CD4-positive, alpha-beta T cell (primary cell): ENCODE data around the gene TCAP. TPM values are rescaled to one million over a fixed set of nuclear protein-coding genes. Genes with fewer than 3 reads are reported as not detected.

Source experiments
- ATAC-seq: fragments of 200-7000 bp; cut with Tn5 transposase; one replicate; pipeline ENCODE4 v1.10.0; 2022; ENCODE audit warnings: mild to moderate bottlenecking; ENCODE audit not compliant: poor library complexity
- CTCF ChIA-PET: fragments of 350-600 bp; sonication (Branson Sonifier 250); formaldehyde crosslinking; loops from one replicate; lab custom pipeline; 2021; ENCODE audit warnings: antibody characterized with exemption, inconsistent platforms; lab: Charles Lee
- POLR2A ChIA-PET: fragments of 350-600 bp; sonication (Branson Sonifier 250); formaldehyde crosslinking; loops from one replicate; lab custom pipeline; 2021; ENCODE audit warnings: antibody characterized with exemption, inconsistent platforms; lab: Charles Lee
- DNase-seq, 14 experiments: peaks; one replicate each; pipeline ENCODE4 v3.0.0-alpha.2; 2013 to 2020; ENCODE audit warnings: mixed read lengths in 2 of 14
- H3K27ac ChIP-seq, 2 donors: one replicate each; pipeline versions ENCODE4 v1.5.1 to v1.7.0; 2013; ENCODE audit warnings: low read length in 2 of 2, low read depth in 1 of 2, mild to moderate bottlenecking in 1 of 2
- H3K27me3 ChIP-seq, 2 experiments: 1 replicate in 1 of 2; 2 replicates in 1 of 2; pipeline versions ENCODE4 v1.6.1 to v1.7.0; 2013; ENCODE audit warnings: low read length in 2 of 2, control low read depth in 1 of 2, mild to moderate bottlenecking in 1 of 2, moderate library complexity in 1 of 2; ENCODE audit not compliant: insufficient read depth in 2 of 2, control insufficient read depth in 1 of 2
- H3K36me3 ChIP-seq: one replicate; pipeline ENCODE4 v1.6.1; 2013; ENCODE audit warnings: low read length, control low read depth; ENCODE audit not compliant: insufficient read depth
- H3K4me1 ChIP-seq: one replicate; pipeline ENCODE4 v1.6.1; 2013; ENCODE audit warnings: low read length, control low read depth; ENCODE audit not compliant: insufficient read depth
- H3K4me3 ChIP-seq: one replicate; pipeline ENCODE4 v1.5.1; 2013; ENCODE audit warnings: mild to moderate bottlenecking, low read length, moderate library complexity
- H3K9me3 ChIP-seq, 2 experiments: 1 replicate in 1 of 2; 2 replicates in 1 of 2; pipeline versions ENCODE4 v1.6.1 to v1.7.0; 2013; ENCODE audit warnings: low read length in 2 of 2, mild to moderate bottlenecking in 2 of 2, control low read depth in 1 of 2, moderate library complexity in 1 of 2; ENCODE audit not compliant: control insufficient read depth in 1 of 2, insufficient read depth in 1 of 2
- H3K27ac Mint-ChIP-seq: one replicate; pipeline ENCODE4 v1.8.0; 2020; ENCODE audit warnings: mixed read lengths
- H3K27me3 Mint-ChIP-seq: one replicate; pipeline ENCODE4 v1.8.0; 2021; ENCODE audit warnings: mixed read lengths
- H3K36me3 Mint-ChIP-seq: one replicate; pipeline ENCODE4 v1.8.0; 2021; ENCODE audit warnings: low read depth, mixed read lengths
- H3K4me1 Mint-ChIP-seq: one replicate; pipeline ENCODE4 v1.8.0; 2021; ENCODE audit warnings: low read depth, mixed read lengths
- H3K4me3 Mint-ChIP-seq: one replicate; pipeline ENCODE4 v1.8.0; 2020; ENCODE audit warnings: mild to moderate bottlenecking, mixed read lengths
- H3K9me3 Mint-ChIP-seq: one replicate; pipeline ENCODE4 v1.8.0; 2020; ENCODE audit warnings: mixed read lengths
- CTCF ChIP-seq: fragments of 200-600 bp; IDR thresholded peaks from one replicate; pipeline ENCODE4 v1.8.0; 2022; ENCODE audit warnings: antibody characterized with exemption, mild to moderate bottlenecking
- intact Hi-C, 2 experiments: fragments of 100-400 bp; cut with DNase I in 1 of 2; cut with micrococcal nuclease in 1 of 2; formaldehyde crosslinking; loops; one replicate each; pipeline versions ENCODE4 v1.15.1 to v1.9.0; 2023 to 2025; cut with DNase I, micrococcal nuclease
- total RNA-seq, 174 experiments: library from RNA in 2 of 174; stranded (reverse) in 2 of 174; gene quantifications; one replicate each; pipeline ENCODE4 v1.2.3 and lab custom pipeline; 2021 to 2026

The TCAP gene
- total RNA-seq, 2 experiments from 2014 or later = 6.4 TPM

- CTCF ChIA-PET = interaction anchor here (0.6 kb wide), 1 partner anchor 137 kb away, joined by 3 read pairs; no protein-coding TSS in a partner anchor
Observed at GRCh38 chr17:39704821-39705551, 39.8 kb downstream of the TCAP start.

GRCh38 chr17:39705786-39706348 is 40.7 kb downstream of the TCAP start:
- DNase-seq (no peak), ATAC-seq (no peak)
- H3K36me3 Mint-ChIP-seq = no peaks in the 10 kb centered on the region
- H3K9me3 ChIP-seq = no peaks in the 10 kb centered on the region
- H3K4me3 Mint-ChIP-seq = no peak overlapping the region
- peaks cover 9% of the 10 kb centered on the region for H3K4me1 Mint-ChIP-seq
- no peak overlapping the region for H3K27ac ChIP-seq
- H3K9me3 Mint-ChIP-seq = no peaks in the 10 kb centered on the region
- ChIA-PET POLR2A (interaction anchor here (1.5 kb wide), 1 partner anchor 18 kb away, joined by 3 read pairs; the partner anchor contains the start of gene PGAP3), CTCF (no interaction called here)
- TF ChIP-seq CTCF = no peak
- intact Hi-C loops = no loop called here
- peaks cover 7 to 11% of the 10 kb centered on the region in 2 experiments for H3K27me3 ChIP-seq
- no peaks in the 10 kb centered on the region for H3K36me3 ChIP-seq
- H3K4me3 ChIP-seq = no peak overlapping the region
- peaks cover 26% of the 10 kb centered on the region for H3K4me1 ChIP-seq
- no peak overlapping the region for H3K27ac Mint-ChIP-seq
- H3K27me3 Mint-ChIP-seq = peaks cover 10% of the 10 kb centered on the region

More at GRCh38 chr17:39704821-39705551, 39.8 kb downstream of the TCAP start:
- intact Hi-C loops = no loop called here
- no peak overlapping the region for H3K27ac Mint-ChIP-seq
- peaks cover 15% of the 10 kb centered on the region for H3K27me3 Mint-ChIP-seq
- H3K4me3 Mint-ChIP-seq = no peak overlapping the region
- peaks cover 33% of the 10 kb centered on the region for H3K4me1 ChIP-seq
- H3K36me3 Mint-ChIP-seq = no peaks in the 10 kb centered on the region
- H3K27ac ChIP-seq = no peak overlapping the region
- H3K9me3 Mint-ChIP-seq = no peaks in the 10 kb centered on the region
- H3K36me3 ChIP-seq = no peaks in the 10 kb centered on the region
- no peak overlapping the region for H3K4me3 ChIP-seq
- POLR2A ChIA-PET = no interaction called here
- ATAC-seq (no peak), DNase-seq (peak in 1 of 14 experiments; percentile 6)
- peaks cover 13 to 20% of the 10 kb centered on the region in 2 experiments for H3K27me3 ChIP-seq
- peaks cover 9% of the 10 kb centered on the region for H3K4me1 Mint-ChIP-seq
- no peak for TF ChIP-seq CTCF
- peaks cover 0 to 5% of the 10 kb centered on the region in 2 experiments for H3K9me3 ChIP-seq

GRCh38 chr17:39706383-39706782 is 41.2 kb downstream of the TCAP start:
- no peak overlapping the region for H3K27ac ChIP-seq
- H3K27me3 Mint-ChIP-seq = peaks cover 5% of the 10 kb centered on the region
- POLR2A ChIA-PET = interaction anchor here (0.9 to 1.5 kb wide), 3 partner anchors 19 to 221 kb away, joined by 3 read pairs; partner anchors contain the start of genes LRRC3C, MIEN1, ORMDL3 and PGAP3
- peaks cover 2 to 6% of the 10 kb centered on the region in 2 experiments for H3K27me3 ChIP-seq
- no peak for TF ChIP-seq CTCF
- no peaks in the 10 kb centered on the region for H3K9me3 Mint-ChIP-seq
- H3K4me1 Mint-ChIP-seq = peaks cover 9% of the 10 kb centered on the region
- H3K36me3 Mint-ChIP-seq = no peaks in the 10 kb centered on the region
- CTCF ChIA-PET = no interaction called here
- no peaks in the 10 kb centered on the region for H3K9me3 ChIP-seq
- H3K4me1 ChIP-seq = peaks cover 25% of the 10 kb centered on the region
- DNase-seq (no peak), ATAC-seq (no peak)
- H3K36me3 ChIP-seq = no peaks in the 10 kb centered on the region
- H3K4me3 ChIP-seq = no peak overlapping the region
- intact Hi-C loops = no loop called here
- H3K27ac Mint-ChIP-seq = no peak overlapping the region
- H3K4me3 Mint-ChIP-seq = no peak overlapping the region
